ENCODE measurements around the gene CUEDC1. TPM values are rescaled to one million over a fixed set of nuclear protein-coding genes. Genes with fewer than 3 reads are reported as not detected.

CUEDC1 gene
- total and polyA plus RNA-seq, 2 of the 13 experiments (the other 11 are each of a cell fraction or from before 2014, with no cell fraction given) = 7.4 to 12.9 TPM

GRCh38 chr17:57890857-57891232 is 64.4 kb downstream of the CUEDC1 start (continued):
- TF ChIP-seq SP5 (CRISPR knock-in tag; IDR thresholded peaks at IDR 0.05; ENCODE audit: borderline replicate concordance, low read depth) (no peak), ZNF281 (CRISPR knock-in tag; IDR thresholded peaks at IDR 0.05; ENCODE audit: borderline replicate concordance) (no peak)
- TF ChIP-seq, protein P1, sequence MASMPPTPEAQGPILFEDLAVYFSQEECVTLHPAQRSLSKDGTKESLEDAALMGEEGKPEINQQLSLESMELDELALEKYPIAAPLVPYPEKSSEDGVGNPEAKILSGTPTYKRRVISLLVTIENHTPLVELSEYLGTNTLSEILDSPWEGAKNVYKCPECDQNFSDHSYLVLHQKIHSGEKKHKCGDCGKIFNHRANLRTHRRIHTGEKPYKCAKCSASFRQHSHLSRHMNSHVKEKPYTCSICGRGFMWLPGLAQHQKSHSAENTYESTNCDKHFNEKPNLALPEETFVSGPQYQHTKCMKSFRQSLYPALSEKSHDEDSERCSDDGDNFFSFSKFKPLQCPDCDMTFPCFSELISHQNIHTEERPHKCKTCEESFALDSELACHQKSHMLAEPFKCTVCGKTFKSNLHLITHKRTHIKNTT (CRISPR knock-in tag; IDR thresholded peaks at IDR 0.05) = no peak
- TF ChIP-seq, protein P2, sequence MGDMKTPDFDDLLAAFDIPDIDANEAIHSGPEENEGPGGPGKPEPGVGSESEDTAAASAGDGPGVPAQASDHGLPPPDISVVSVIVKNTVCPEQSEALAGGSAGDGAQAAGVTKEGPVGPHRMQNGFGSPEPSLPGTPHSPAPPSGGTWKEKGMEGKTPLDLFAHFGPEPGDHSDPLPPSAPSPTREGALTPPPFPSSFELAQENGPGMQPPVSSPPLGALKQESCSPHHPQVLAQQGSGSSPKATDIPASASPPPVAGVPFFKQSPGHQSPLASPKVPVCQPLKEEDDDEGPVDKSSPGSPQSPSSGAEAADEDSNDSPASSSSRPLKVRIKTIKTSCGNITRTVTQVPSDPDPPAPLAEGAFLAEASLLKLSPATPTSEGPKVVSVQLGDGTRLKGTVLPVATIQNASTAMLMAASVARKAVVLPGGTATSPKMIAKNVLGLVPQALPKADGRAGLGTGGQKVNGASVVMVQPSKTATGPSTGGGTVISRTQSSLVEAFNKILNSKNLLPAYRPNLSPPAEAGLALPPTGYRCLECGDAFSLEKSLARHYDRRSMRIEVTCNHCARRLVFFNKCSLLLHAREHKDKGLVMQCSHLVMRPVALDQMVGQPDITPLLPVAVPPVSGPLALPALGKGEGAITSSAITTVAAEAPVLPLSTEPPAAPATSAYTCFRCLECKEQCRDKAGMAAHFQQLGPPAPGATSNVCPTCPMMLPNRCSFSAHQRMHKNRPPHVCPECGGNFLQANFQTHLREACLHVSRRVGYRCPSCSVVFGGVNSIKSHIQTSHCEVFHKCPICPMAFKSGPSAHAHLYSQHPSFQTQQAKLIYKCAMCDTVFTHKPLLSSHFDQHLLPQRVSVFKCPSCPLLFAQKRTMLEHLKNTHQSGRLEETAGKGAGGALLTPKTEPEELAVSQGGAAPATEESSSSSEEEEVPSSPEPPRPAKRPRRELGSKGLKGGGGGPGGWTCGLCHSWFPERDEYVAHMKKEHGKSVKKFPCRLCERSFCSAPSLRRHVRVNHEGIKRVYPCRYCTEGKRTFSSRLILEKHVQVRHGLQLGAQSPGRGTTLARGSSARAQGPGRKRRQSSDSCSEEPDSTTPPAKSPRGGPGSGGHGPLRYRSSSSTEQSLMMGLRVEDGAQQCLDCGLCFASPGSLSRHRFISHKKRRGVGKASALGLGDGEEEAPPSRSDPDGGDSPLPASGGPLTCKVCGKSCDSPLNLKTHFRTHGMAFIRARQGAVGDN (CRISPR knock-in tag; IDR thresholded peaks at IDR 0.05) = 0 out of 2 replicates have a peak, but pooled peaks have one; percentile 5

All from HepG2 (cell line).